ENCODE results near the gene GPBAR1.

- TF ChIP-seq POLR2A (IDR thresholded peaks at IDR 0.05) (no peak), CTCF (IDR thresholded peaks at IDR 0.05) (no peak), EP300 (IDR thresholded peaks at IDR 0.05) (peak in 1 of 2 donors; percentile 31)
Measured at GRCh38 chr2:218291318-218292047, 30.7 kb downstream of the GPBAR1 start.
